H1 (cell line): ENCODE data around the gene TXNDC16. TPM values are rescaled to one million over a fixed set of nuclear protein-coding genes. Genes with fewer than 3 reads are reported as not detected.

Experiments
- CTCF ChIA-PET: fragments of 300-600 bp; sonication (Branson Sonifier 250); formaldehyde crosslinking; loops from one replicate; lab custom pipeline; 2021; ENCODE audit not compliant: partially characterized antibody; lab: Charles Lee
- POLR2A ChIA-PET: fragments of 300-600 bp; sonication (Branson Sonifier 250); formaldehyde crosslinking; loops from one replicate; lab custom pipeline; 2021; ENCODE audit warnings: inconsistent platforms; ENCODE audit not compliant: partially characterized antibody; lab: Charles Lee
- DNase-seq, 2 experiments: peaks; one replicate each; pipeline versions ENCODE4 v3.0.0 to v3.0.0-alpha.2; 2010 to 2022; ENCODE audit warnings: low spot score in 2 of 2, low read depth in 1 of 2, mixed read lengths in 1 of 2
- FAIRE-seq: peaks from 2 replicates; lab custom pipeline; 2011; peaks lifted over from hg19 to GRCh38; lab: Jason Lieb, UNC
- H2AFZ ChIP-seq: 2 replicates; pipeline ENCODE4 v1.8.1; 2012; ENCODE audit warnings: low read length, inconsistent platforms
- H2AK5ac ChIP-seq: 2 replicates; pipeline ENCODE4 v1.6.1; 2013; ENCODE audit warnings: low read depth, low read length
- H2BK120ac ChIP-seq: replicated peaks from 2 replicates; pipeline ENCODE3; 2013; ENCODE audit warnings: low read depth, low read length, inconsistent platforms
- H2BK12ac ChIP-seq: 2 replicates; pipeline ENCODE4 v1.6.1; 2013; ENCODE audit warnings: low read depth, low read length
- H2BK15ac ChIP-seq: 2 replicates; pipeline ENCODE4 v1.6.1; 2013; ENCODE audit warnings: low read length
- H2BK20ac ChIP-seq: 2 replicates; pipeline ENCODE4 v1.6.1; 2013; ENCODE audit warnings: low read length
- H2BK5ac ChIP-seq: 2 replicates; pipeline ENCODE4 v1.6.1; 2013; ENCODE audit warnings: low read depth, low read length
- H3K14ac ChIP-seq: 2 replicates; pipeline ENCODE4 v1.6.1; 2013; ENCODE audit warnings: inconsistent platforms; ENCODE audit not compliant: insufficient read length
- H3K18ac ChIP-seq: 2 replicates; pipeline ENCODE4 v1.6.1; 2013; ENCODE audit warnings: low read length; ENCODE audit errors: extremely low read depth
- H3K23ac ChIP-seq: 2 replicates; pipeline ENCODE4 v1.6.1; 2013; ENCODE audit warnings: inconsistent platforms; ENCODE audit not compliant: insufficient read length
- H3K23me2 ChIP-seq: 2 replicates; pipeline ENCODE4 v1.6.1; 2013; ENCODE audit warnings: low read depth, low read length
- H3K27ac ChIP-seq: 2 replicates; pipeline ENCODE4 v1.6.1; 2011; ENCODE audit warnings: low read depth, low read length, inconsistent platforms
- H3K27me3 ChIP-seq, 4 experiments: replicated peaks in 1 of 4; 1 replicate in 1 of 4; 2 replicates in 3 of 4; pipeline versions ENCODE4 v1.6.1 to v1.8.1; 2011 to 2013; ENCODE audit warnings: low read length in 3 of 4, mild to moderate bottlenecking in 3 of 4, inconsistent platforms in 2 of 4, mixed read lengths in 2 of 4, moderate library complexity in 1 of 4; ENCODE audit not compliant: control insufficient read depth in 3 of 4, insufficient read depth in 3 of 4; ENCODE audit errors: extremely low read depth in 1 of 4
- H3K36me3 ChIP-seq, 4 experiments: 2 replicates each; pipeline versions ENCODE4 v1.6.1 to v1.8.1; 2011 to 2013; ENCODE audit warnings: mild to moderate bottlenecking in 4 of 4, low read length in 3 of 4, moderate library complexity in 2 of 4, control low read depth in 1 of 4, inconsistent platforms in 1 of 4; ENCODE audit not compliant: insufficient read depth in 4 of 4, control insufficient read depth in 2 of 4
- H3K4ac ChIP-seq: replicated peaks from 2 replicates; pipeline ENCODE3; 2013; ENCODE audit warnings: low read length, low read depth, mixed read lengths, inconsistent platforms; ENCODE audit not compliant: insufficient read length
- H3K4me1 ChIP-seq, 4 experiments: replicated peaks in 1 of 4; 1 replicate in 1 of 4; 2 replicates in 3 of 4; pipeline versions ENCODE4 v1.6.1 to v1.8.1; 2011 to 2013; ENCODE audit warnings: low read length in 3 of 4, inconsistent platforms in 2 of 4, mixed read lengths in 1 of 4; ENCODE audit not compliant: insufficient read depth in 4 of 4, control insufficient read depth in 3 of 4
- H3K4me2 ChIP-seq, 2 experiments: 2 replicates each; pipeline versions ENCODE4 v1.6.1 to v1.8.1; 2011 to 2013; ENCODE audit warnings: low read depth in 2 of 2, low read length in 2 of 2, control low read depth in 1 of 2, inconsistent platforms in 1 of 2, mild to moderate bottlenecking in 1 of 2; ENCODE audit not compliant: insufficient read depth in 1 of 2
- H3K4me3 ChIP-seq, 4 experiments: fragments of 200-600, 300-600 bp in 1 of 4; sonication (generic), shearing (Covaris generic), sonication (Bioruptor Twin) in 1 of 4; 2 replicates each; pipeline versions ENCODE4 v1.5.1 to v1.8.1; 2011 to 2016; ENCODE audit warnings: low read length in 4 of 4, low read depth in 3 of 4, control low read depth in 2 of 4, inconsistent platforms in 2 of 4, mild to moderate bottlenecking in 2 of 4, mixed read lengths in 1 of 4, moderate library complexity in 1 of 4; ENCODE audit not compliant: insufficient read depth in 2 of 4; ENCODE audit errors: extremely low read depth in 1 of 4
- H3K56ac ChIP-seq: replicated peaks from 2 replicates; pipeline ENCODE3; 2013; ENCODE audit warnings: low read depth, mild to moderate bottlenecking, mixed read lengths, low read length, inconsistent platforms; ENCODE audit not compliant: insufficient read length
- H3K79me1 ChIP-seq: 2 replicates; pipeline ENCODE4 v1.6.1; 2013; ENCODE audit warnings: low read depth, low read length, control low read depth
- H3K79me2 ChIP-seq, 2 experiments: 2 replicates each; pipeline versions ENCODE4 v1.6.1 to v1.8.1; 2012 to 2013; ENCODE audit warnings: low read length in 2 of 2, mild to moderate bottlenecking in 2 of 2, inconsistent platforms in 1 of 2; ENCODE audit not compliant: insufficient read depth in 2 of 2, control insufficient read depth in 1 of 2
- H3K9ac ChIP-seq, 4 experiments: replicated peaks in 1 of 4; 1 replicate in 1 of 4; 2 replicates in 3 of 4; pipeline versions ENCODE4 v1.6.1 to v1.8.1; 2011 to 2013; ENCODE audit warnings: low read depth in 3 of 4, low read length in 3 of 4, control low read depth in 2 of 4, mild to moderate bottlenecking in 2 of 4, moderate library complexity in 2 of 4, inconsistent platforms in 1 of 4; ENCODE audit errors: extremely low read depth in 1 of 4
- H3K9me3 ChIP-seq, 2 experiments: 2 replicates each; pipeline versions ENCODE4 v1.6.1 to v1.8.1; 2012 to 2013; ENCODE audit warnings: mild to moderate bottlenecking in 2 of 2, moderate library complexity in 2 of 2, control low read depth in 1 of 2, inconsistent platforms in 1 of 2, low read depth in 1 of 2, low read length in 1 of 2, mixed read lengths in 1 of 2; ENCODE audit not compliant: insufficient read depth in 2 of 2
- H4K20me1 ChIP-seq, 2 experiments: replicated peaks in 1 of 2; 2 replicates each; pipeline versions ENCODE3 to v1.8.1; 2011 to 2013; ENCODE audit warnings: inconsistent platforms in 2 of 2, low read length in 2 of 2, mild to moderate bottlenecking in 1 of 2; ENCODE audit not compliant: insufficient read depth in 2 of 2, control insufficient read depth in 1 of 2
- H4K5ac ChIP-seq: 2 replicates; pipeline ENCODE4 v1.6.1; 2013; ENCODE audit warnings: low read length, low read depth, mixed read lengths, inconsistent platforms; ENCODE audit not compliant: insufficient read length
- H4K8ac ChIP-seq: 2 replicates; pipeline ENCODE4 v1.8.0; 2013; ENCODE audit warnings: mild to moderate bottlenecking, moderate library complexity, low read length, inconsistent platforms; ENCODE audit not compliant: insufficient read depth; ENCODE audit errors: extremely low read depth
- H4K91ac ChIP-seq: replicated peaks from 2 replicates; pipeline ENCODE3; 2013; ENCODE audit warnings: low read length, mixed read lengths, inconsistent platforms; ENCODE audit not compliant: insufficient read length
- CTCF ChIP-seq, 3 experiments: IDR thresholded peaks; 1 replicate in 2 of 3; 2 replicates in 1 of 3; pipeline versions ENCODE4 v1.5.1 to v1.6.1; 2011; ENCODE audit warnings: low read length in 3 of 3, mild to moderate bottlenecking in 3 of 3, inconsistent platforms in 2 of 3, low read depth in 1 of 3, moderate library complexity in 1 of 3; ENCODE audit not compliant: insufficient read depth in 1 of 3; ENCODE audit errors: control extremely low read depth in 1 of 3
- HDAC2 ChIP-seq, 2 experiments: fragments of 300-600 bp in 1 of 2; sonication (generic) in 1 of 2; IDR thresholded peaks; 2 replicates each; pipeline ENCODE4 v1.6.1; 2011 to 2012; ENCODE audit warnings: low read depth in 2 of 2, low read length in 2 of 2, mild to moderate bottlenecking in 2 of 2, moderate library complexity in 2 of 2, borderline replicate concordance in 1 of 2, inconsistent platforms in 1 of 2
- SP2 ChIP-seq: IDR thresholded peaks from 2 replicates; pipeline ENCODE4 v1.6.1; 2012; ENCODE audit warnings: mild to moderate bottlenecking, low read length, inconsistent platforms
- WGBS, 2 experiments: shearing (Covaris generic) in 1 of 2; methylation state at CpG; one replicate each; pipeline versions ENCODE4 v1.1.6 to v1.1.7; 2013 to 2015; ENCODE audit warnings: low lambda C conversion rate in 2 of 2, mixed read lengths in 2 of 2, inconsistent platforms in 1 of 2, low coverage in 1 of 2, missing lambda C conversion rate in 1 of 2; ENCODE audit not compliant: insufficient replicate concordance in 2 of 2, insufficient coverage in 1 of 2, insufficient read length in 1 of 2; ENCODE audit errors: extremely low coverage in 1 of 2, missing lambda C conversion rate in 1 of 2; 5-methylcytosine and 5-hydroxymethylcytosine counted together
- polyA plus RNA-seq, 7 experiments: library from polyadenylated mRNA; depleted of rRNA in 3 of 7; stranded (reverse) in 5 of 7; unstranded in 2 of 7; fragments of >200 nt in 5 of 7; fragments of 200-250 nt in 2 of 7; gene quantifications; 1 replicate in 5 of 7; 2 replicates in 1 of 7; 4 replicates in 1 of 7; pipeline versions ENCODE4 v1.2.1 to v1.2.3, GENCODE V29; 2011 to 2013; ENCODE audit warnings: missing spikeins in 2 of 7, mixed read lengths in 2 of 7
- total RNA-seq: library from RNA; stranded (reverse); fragmentation: NEBNext Ultra II Directional; extraction: Animal tissue kit (Norgen Biotek cat#: 25700); gene quantifications from 2 replicates; pipeline ENCODE4 v1.2.1, GENCODE V29; 2021
- TF ChIP-seq, protein P1 (sequence below): IDR thresholded peaks from 2 replicates; pipeline ENCODE4 v1.6.1; 2012; ENCODE audit warnings: low read length, inconsistent platforms

TXNDC16 gene
- total and polyA plus RNA-seq, 2 of the 8 experiments (the other 6 are each of a cell fraction or from before 2014, with no cell fraction given) = 6.7 to 14.3 TPM

DNA sequence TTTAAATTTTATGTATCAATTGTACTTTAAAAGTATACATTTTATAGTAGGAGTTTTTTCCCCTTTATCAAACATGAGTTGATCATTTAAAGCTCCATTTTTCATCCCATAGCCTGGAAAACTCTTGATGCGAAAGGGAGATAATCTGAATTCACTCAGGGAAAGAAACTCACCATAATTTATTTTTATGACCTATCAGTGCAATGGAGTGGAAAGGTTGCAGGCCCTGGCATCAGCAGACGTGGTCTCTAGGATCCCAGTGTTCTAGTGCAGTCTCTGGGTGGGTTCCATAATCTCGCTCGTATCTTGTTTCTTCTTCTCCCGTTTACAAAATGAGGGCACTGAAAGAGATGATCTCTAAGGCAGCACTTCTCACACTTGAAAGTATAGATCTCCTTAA is 153.2 kb downstream of the TXNDC16 start:
- H4K8ac ChIP-seq = no peak overlapping the region
- no peak for FAIRE-seq

More for the DNA sequence above, 153.2 kb downstream of the TXNDC16 start:
- Histone ChIP-seq H3K14ac (no peak overlapping the region), H3K9ac (no peak overlapping the region), H4K5ac (no peak overlapping the region), H3K4me2 (no peak overlapping the region), H2BK5ac (no peak overlapping the region), H2BK20ac (no peak overlapping the region), H2BK12ac (no peak overlapping the region), H3K9me3 (no peaks in the 10 kb centered on the region), H3K56ac (no peak overlapping the region), H2AK5ac (no peak overlapping the region), H3K18ac (no peak overlapping the region), H4K91ac (no peak overlapping the region), H2BK120ac (no peak overlapping the region), H3K4me1 (no peaks in the 10 kb centered on the region), H3K23me2 (no peaks in the 10 kb centered on the region; the same call in 1 of the 2 replicates), H3K4me3 (no peak overlapping the region), H3K4ac (no peak overlapping the region), H2AFZ (0 out of 2 replicates have a peak overlapping the region, but pooled peaks have one; percentile 3), H3K23ac (no peak overlapping the region), H3K79me1 (no peaks in the 10 kb centered on the region), H2BK15ac (no peak overlapping the region), H3K79me2 (no peaks in the 10 kb centered on the region), H4K20me1 (no peaks in the 10 kb centered on the region), H3K36me3 (no peaks in the 10 kb centered on the region), H3K27me3 (no peaks in the 10 kb centered on the region), H3K27ac (no peak overlapping the region)
- ChIA-PET CTCF (interaction anchor here (0.6 to 1.2 kb wide), 4 partner anchors 22 to 372 kb away, joined by 3 read pairs; no protein-coding TSS in a partner anchor), POLR2A (no interaction called here)
- no peak for DNase-seq
- WGBS, 2 experiments = 93% methylated on average over 5 of the region's 5 CpGs; no CpG with 5 or more reads in 1 of the 2 experiments
- TF ChIP-seq, protein P1, sequence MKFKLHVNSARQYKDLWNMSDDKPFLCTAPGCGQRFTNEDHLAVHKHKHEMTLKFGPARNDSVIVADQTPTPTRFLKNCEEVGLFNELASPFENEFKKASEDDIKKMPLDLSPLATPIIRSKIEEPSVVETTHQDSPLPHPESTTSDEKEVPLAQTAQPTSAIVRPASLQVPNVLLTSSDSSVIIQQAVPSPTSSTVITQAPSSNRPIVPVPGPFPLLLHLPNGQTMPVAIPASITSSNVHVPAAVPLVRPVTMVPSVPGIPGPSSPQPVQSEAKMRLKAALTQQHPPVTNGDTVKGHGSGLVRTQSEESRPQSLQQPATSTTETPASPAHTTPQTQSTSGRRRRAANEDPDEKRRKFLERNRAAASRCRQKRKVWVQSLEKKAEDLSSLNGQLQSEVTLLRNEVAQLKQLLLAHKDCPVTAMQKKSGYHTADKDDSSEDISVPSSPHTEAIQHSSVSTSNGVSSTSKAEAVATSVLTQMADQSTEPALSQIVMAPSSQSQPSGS = no peak
- TF ChIP-seq HDAC2 (IDR thresholded peaks at IDR 0.05; ENCODE audit: borderline replicate concordance in 1 of 2, low read depth in 2 of 2, low read length in 2 of 2) (no peak), CTCF (IDR thresholded peaks at IDR 0.05; ENCODE audit: control extremely low read depth in 1 of 3, insufficient read depth in 1 of 3, low read depth in 1 of 3, low read length in 3 of 3) (no peak), SP2 (no peak)
